GM18505 (cell line): Measurements from ENCODE around the gene FERMT3.

Source experiments
- ATAC-seq: cut with Tn5 transposase; IDR thresholded peaks from one replicate; pipeline ENCODE4 v1.9.1; 2021; ENCODE audit not compliant: unreplicated experiment
- POLR2A ChIP-seq: IDR thresholded peaks from 4 replicates; pipeline ENCODE4 v1.6.1; 2011; ENCODE audit warnings: borderline replicate concordance; ENCODE audit not compliant: insufficient read depth, insufficient read length; ENCODE audit errors: extremely low read depth

FERMT3 gene

GRCh38 chr11:64180891-64181290 is 25.6 kb upstream of the FERMT3 start:
- no peak for ATAC-seq
- no peak for TF ChIP-seq POLR2A

GRCh38 chr11:64181506-64182411 is 24.8 kb upstream of the FERMT3 start:
- TF ChIP-seq POLR2A: peak; percentile 65
- ATAC-seq: no peak

- TF ChIP-seq POLR2A: no peak
- no peak for ATAC-seq
These were observed 22.6 kb upstream of the FERMT3 start for GRCh38 chr11:64183890-64184289.

GRCh38 chr11:64185175-64185692 is 21.3 kb upstream of the FERMT3 start:
- TF ChIP-seq POLR2A: peak; percentile 99
- peak; percentile 22 for ATAC-seq

- peak; percentile 80 for ATAC-seq
- peak; percentile 33 for TF ChIP-seq POLR2A
These were observed 20.6 kb upstream of the FERMT3 start, which contains the start of gene STIP1 for GRCh38 chr11:64185693-64186491. Gene STIP1 (plus strand): TSS chr11:64186171. CDS start chr11:64186262, 91 bp downstream.

GRCh38 chr11:64186492-64187165 is 19.9 kb upstream of the FERMT3 start:
- peak; percentile 4 for ATAC-seq
- no peak for TF ChIP-seq POLR2A

- ATAC-seq: no peak
- TF ChIP-seq POLR2A: no peak
These were observed 14.1 kb upstream of the FERMT3 start for GRCh38 chr11:64192434-64192833.

GRCh38 chr11:64196626-64197025 is 9.9 kb upstream of the FERMT3 start:
- TF ChIP-seq POLR2A: no peak
- ATAC-seq: no peak

GRCh38 chr11:64198511-64198910 is 8.0 kb upstream of the FERMT3 start:
- no peak for ATAC-seq
- TF ChIP-seq POLR2A: no peak

- no peak for ATAC-seq
- no peak for TF ChIP-seq POLR2A
These were observed 5.0 kb upstream of the FERMT3 start for GRCh38 chr11:64201543-64201942.

- ATAC-seq: no peak
- TF ChIP-seq POLR2A: no peak
These were observed 3.5 kb upstream of the FERMT3 start for GRCh38 chr11:64202992-64203391.

GRCh38 chr11:64203421-64204079 is 3.0 kb upstream of the FERMT3 start:
- TF ChIP-seq POLR2A: no peak
- no peak for ATAC-seq
